ENCODE data around the gene PARP3.
"Not testable (repeated sequence)": the region's sequence is repeated elsewhere in the genome, so short reads cannot be mapped to it uniquely, and the experiment has no call there.

PARP3 gene

DNA sequence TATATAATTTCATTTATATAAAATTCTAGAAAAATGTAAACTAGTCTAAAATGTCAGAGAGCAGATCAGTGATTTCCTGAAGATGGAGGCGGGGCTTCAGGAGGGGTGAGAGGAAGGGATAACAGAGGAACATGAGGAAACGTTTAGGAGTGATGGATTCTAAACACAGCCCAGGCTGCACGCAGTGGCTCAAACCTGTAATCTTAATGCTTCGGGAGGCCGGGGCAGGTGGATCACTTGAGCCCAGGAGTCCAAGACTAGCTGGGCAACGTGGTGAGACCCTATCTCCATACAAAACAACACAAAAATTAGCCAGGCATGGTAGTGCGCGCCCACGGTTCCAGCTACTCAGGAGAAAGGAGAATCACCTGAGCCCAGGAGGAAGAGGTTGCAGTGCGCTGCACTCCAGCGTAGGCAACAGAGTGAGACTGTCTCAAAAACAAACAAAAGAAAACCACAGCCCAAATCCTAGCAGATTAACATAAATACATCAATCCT, 21.0 kb upstream of the PARP3 start:
- no peak overlapping the region for H3K4me3 ChIP-seq (ENCODE audit: low read depth in 1 of 2, low read length in 2 of 2)
- no peaks in the 10 kb centered on the region for H3K4me1 ChIP-seq (ENCODE audit: control insufficient read depth in 1 of 2, insufficient read depth in 2 of 2, low read length in 2 of 2)
- H3K9ac ChIP-seq (ENCODE audit: low read depth in 1 of 2, low read length in 2 of 2), result no peak overlapping the region
- H3K9me3 ChIP-seq (ENCODE audit: control insufficient read depth in 1 of 2, low read length in 2 of 2), result no peaks in the 10 kb centered on the region
- H3K27me3 ChIP-seq (ENCODE audit: control insufficient read depth in 1 of 2, insufficient read depth in 2 of 2, low read length in 2 of 2), result peaks cover 0 to under 1% of the 10 kb centered on the region in 2 donors
- no peak overlapping the region for H3K27ac ChIP-seq (ENCODE audit: low read depth, low read length)
- no peaks in the 10 kb centered on the region for H3K36me3 ChIP-seq (ENCODE audit: control insufficient read depth in 1 of 2, insufficient read depth in 2 of 2, low read length in 2 of 2)

DNA sequence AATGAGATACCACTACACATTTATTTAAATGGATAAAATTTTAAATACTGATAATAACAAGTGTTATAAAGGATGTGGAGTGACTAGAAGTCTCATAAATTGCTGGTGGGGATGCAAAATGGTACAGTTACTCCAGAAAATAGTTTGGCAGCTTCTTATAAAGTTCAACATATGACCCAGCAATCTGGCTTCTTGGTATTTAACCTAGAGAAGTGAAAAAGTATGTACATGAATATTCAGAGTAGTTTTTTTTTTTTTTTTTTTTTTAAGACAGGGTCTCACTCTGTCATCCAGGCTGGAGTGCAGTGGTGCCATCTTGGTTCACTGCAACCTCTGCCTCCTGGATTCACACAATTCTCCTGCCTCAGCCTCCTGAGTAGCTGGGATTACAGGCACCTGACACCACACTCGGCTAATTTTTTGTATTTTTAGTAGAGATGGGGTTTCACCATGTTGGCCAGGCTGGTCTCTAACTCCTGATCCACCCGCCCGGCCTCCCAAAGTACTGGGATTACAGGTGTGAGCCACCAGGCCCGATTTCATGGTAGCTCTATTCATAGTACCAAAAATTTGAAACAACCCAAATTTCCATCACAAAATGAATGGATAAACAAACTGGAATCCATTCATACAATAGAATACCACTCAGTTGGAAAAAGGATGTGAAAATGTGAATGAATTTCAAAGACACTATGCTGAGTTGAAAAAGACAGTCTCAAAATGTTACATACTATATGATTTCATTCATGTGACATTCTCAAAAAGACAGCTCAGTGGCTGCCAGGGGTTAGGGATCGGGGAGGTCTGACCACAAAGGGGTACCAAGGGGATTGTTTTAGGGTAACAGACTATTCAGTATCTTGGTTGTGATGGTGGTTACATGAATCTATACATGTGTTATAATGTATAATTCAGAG, 14.8 kb upstream of the PARP3 start:
- Histone ChIP-seq H3K36me3 (ENCODE audit: control insufficient read depth in 1 of 2, insufficient read depth in 2 of 2, low read length in 2 of 2) (no peaks in the 10 kb centered on the region), H3K27me3 (ENCODE audit: control insufficient read depth in 1 of 2, insufficient read depth in 2 of 2, low read length in 2 of 2) (no peaks in the 10 kb centered on the region), H3K4me3 (ENCODE audit: low read depth in 1 of 2, low read length in 2 of 2) (no peak overlapping the region), H3K9ac (ENCODE audit: low read depth in 1 of 2, low read length in 2 of 2) (no peak overlapping the region), H3K27ac (ENCODE audit: low read depth, low read length) (no peak overlapping the region), H3K4me1 (ENCODE audit: control insufficient read depth in 1 of 2, insufficient read depth in 2 of 2, low read length in 2 of 2) (no peaks in the 10 kb centered on the region), H3K9me3 (ENCODE audit: control insufficient read depth in 1 of 2, low read length in 2 of 2) (no peaks in the 10 kb centered on the region)

DNA sequence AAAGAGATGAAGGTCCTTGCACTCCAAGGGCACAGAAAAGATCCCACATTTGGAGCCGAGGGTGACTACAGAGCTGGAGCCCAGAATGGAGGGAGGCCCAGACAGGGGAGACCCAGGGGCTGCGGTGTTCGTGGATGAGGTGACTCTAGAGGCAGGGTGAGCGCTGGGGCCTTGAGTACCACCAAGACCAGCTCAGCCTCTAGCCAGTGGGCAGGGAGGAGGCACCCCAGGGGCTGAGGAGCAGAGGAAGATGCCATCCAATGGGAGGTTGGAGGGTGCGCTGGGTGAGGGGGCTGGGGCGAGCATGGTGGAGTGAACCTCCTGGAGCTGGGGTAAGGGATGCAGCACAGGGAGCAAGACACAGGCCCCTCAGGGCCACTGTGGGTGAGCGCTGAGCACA, 13.7 kb upstream of the PARP3 start:
- H3K9me3 ChIP-seq (ENCODE audit: control insufficient read depth in 1 of 2, low read length in 2 of 2), result no peaks in the 10 kb centered on the region
- no peak overlapping the region for H3K27ac ChIP-seq (ENCODE audit: low read depth, low read length)
- no peak overlapping the region for H3K9ac ChIP-seq (ENCODE audit: low read depth in 1 of 2, low read length in 2 of 2)
- H3K4me1 ChIP-seq (ENCODE audit: control insufficient read depth in 1 of 2, insufficient read depth in 2 of 2, low read length in 2 of 2), result no peaks in the 10 kb centered on the region
- peaks cover 8% of the 10 kb centered on the region in 2 donors for H3K36me3 ChIP-seq (ENCODE audit: control insufficient read depth in 1 of 2, insufficient read depth in 2 of 2, low read length in 2 of 2)
- no peaks in the 10 kb centered on the region for H3K27me3 ChIP-seq (ENCODE audit: control insufficient read depth in 1 of 2, insufficient read depth in 2 of 2, low read length in 2 of 2)
- H3K4me3 ChIP-seq (ENCODE audit: low read depth in 1 of 2, low read length in 2 of 2), result no peak overlapping the region

DNA sequence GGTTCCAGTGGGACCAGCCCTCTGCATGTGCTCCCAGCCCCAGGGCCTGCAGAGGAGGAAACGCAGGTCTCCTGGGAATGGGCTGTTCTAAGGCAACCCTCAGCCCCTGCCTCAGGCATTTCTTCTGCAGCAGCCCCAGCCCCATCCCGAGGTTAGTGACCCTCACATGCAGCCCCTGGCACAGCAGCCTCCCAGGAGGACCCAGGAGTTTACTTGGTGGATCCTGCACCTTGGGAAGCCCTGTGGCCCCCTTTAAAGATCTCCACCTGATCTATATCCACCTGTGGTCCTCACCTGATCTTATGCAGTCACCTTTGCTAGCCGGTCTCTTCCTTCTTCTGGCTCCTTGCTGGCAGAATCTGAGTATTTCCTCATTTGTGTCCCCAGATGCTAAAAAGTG, 13.2 kb upstream of the PARP3 start:
- H3K9ac ChIP-seq (ENCODE audit: low read depth in 1 of 2, low read length in 2 of 2); H3K27me3 ChIP-seq (ENCODE audit: control insufficient read depth in 1 of 2, insufficient read depth in 2 of 2, low read length in 2 of 2); H3K4me1 ChIP-seq (ENCODE audit: control insufficient read depth in 1 of 2, insufficient read depth in 2 of 2, low read length in 2 of 2); H3K9me3 ChIP-seq (ENCODE audit: control insufficient read depth in 1 of 2, low read length in 2 of 2); H3K4me3 ChIP-seq (ENCODE audit: low read depth in 1 of 2, low read length in 2 of 2); H3K27ac ChIP-seq (ENCODE audit: low read depth, low read length): not testable (repeated sequence)
- peaks cover 13% of the 10 kb centered on the region in 2 donors for H3K36me3 ChIP-seq (ENCODE audit: control insufficient read depth in 1 of 2, insufficient read depth in 2 of 2, low read length in 2 of 2)

DNA sequence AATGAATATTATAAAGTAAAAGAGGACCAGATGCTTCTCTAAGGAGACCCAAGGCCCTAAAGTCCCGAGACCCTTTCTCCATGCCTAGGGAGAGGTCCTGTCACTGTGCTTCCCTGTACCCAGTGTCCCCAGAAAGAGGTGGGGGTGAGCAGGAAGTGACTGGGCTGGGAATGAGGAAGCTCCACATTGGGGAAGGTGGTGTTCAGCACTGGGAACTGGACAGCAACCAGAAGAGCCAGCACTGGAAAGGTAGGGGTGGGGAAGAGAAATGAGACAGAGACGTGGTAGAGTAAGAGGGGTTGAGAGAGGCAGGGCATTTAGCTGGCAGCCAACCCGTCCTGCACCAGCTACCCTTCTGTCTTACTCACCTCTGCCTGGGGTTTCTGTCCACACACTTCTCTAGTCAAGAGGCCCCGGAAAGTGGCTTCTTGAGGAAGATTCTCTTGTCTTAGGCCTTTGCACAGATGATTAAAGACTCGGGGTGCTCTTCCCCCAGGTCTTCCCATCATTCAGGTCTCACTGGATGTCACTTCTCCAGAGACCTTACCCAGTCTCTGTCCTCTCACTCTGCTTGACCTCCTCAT, 12.7 kb upstream of the PARP3 start:
- H3K27me3 ChIP-seq (ENCODE audit: control insufficient read depth in 1 of 2, insufficient read depth in 2 of 2, low read length in 2 of 2), result no peaks in the 10 kb centered on the region
- peaks cover 16 to 18% of the 10 kb centered on the region in 2 donors for H3K36me3 ChIP-seq (ENCODE audit: control insufficient read depth in 1 of 2, insufficient read depth in 2 of 2, low read length in 2 of 2)
- no peaks in the 10 kb centered on the region for H3K9me3 ChIP-seq (ENCODE audit: control insufficient read depth in 1 of 2, low read length in 2 of 2)
- no peak overlapping the region for H3K9ac ChIP-seq (ENCODE audit: low read depth in 1 of 2, low read length in 2 of 2)
- H3K4me1 ChIP-seq (ENCODE audit: control insufficient read depth in 1 of 2, insufficient read depth in 2 of 2, low read length in 2 of 2), result no peaks in the 10 kb centered on the region
- no peak overlapping the region for H3K4me3 ChIP-seq (ENCODE audit: low read depth in 1 of 2, low read length in 2 of 2)
- H3K27ac ChIP-seq (ENCODE audit: low read depth, low read length), result no peak overlapping the region

DNA sequence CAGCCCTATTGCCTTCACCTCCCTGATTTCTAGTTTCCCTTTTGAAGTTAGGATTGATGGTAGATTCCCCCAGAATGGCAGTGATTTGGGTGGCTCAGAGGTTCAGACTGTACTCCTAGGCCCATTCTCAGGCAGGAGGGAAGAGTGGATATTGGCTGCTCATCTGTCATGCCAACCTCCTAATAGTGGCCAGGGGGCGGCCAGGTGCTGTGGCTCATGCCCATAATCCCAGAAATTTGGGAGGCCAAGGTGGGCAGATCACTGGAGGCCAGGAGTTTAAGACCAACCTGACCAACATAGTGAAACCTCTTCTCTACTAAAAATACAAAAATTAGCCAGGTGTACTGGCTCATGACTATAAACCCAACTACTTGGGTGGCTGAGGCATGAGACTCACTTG, 11.7 kb upstream of the PARP3 start:
- no peak overlapping the region for H3K27ac ChIP-seq (ENCODE audit: low read depth, low read length)
- peaks cover 22 to 28% of the 10 kb centered on the region in 2 donors for H3K36me3 ChIP-seq (ENCODE audit: control insufficient read depth in 1 of 2, insufficient read depth in 2 of 2, low read length in 2 of 2)
- no peaks in the 10 kb centered on the region for H3K4me1 ChIP-seq (ENCODE audit: control insufficient read depth in 1 of 2, insufficient read depth in 2 of 2, low read length in 2 of 2)
- H3K9me3 ChIP-seq (ENCODE audit: control insufficient read depth in 1 of 2, low read length in 2 of 2), result no peaks in the 10 kb centered on the region
- H3K9ac ChIP-seq (ENCODE audit: low read depth in 1 of 2, low read length in 2 of 2), result no peak overlapping the region
- H3K27me3 ChIP-seq (ENCODE audit: control insufficient read depth in 1 of 2, insufficient read depth in 2 of 2, low read length in 2 of 2), result no peaks in the 10 kb centered on the region
- H3K4me3 ChIP-seq (ENCODE audit: low read depth in 1 of 2, low read length in 2 of 2), result no peak overlapping the region

DNA sequence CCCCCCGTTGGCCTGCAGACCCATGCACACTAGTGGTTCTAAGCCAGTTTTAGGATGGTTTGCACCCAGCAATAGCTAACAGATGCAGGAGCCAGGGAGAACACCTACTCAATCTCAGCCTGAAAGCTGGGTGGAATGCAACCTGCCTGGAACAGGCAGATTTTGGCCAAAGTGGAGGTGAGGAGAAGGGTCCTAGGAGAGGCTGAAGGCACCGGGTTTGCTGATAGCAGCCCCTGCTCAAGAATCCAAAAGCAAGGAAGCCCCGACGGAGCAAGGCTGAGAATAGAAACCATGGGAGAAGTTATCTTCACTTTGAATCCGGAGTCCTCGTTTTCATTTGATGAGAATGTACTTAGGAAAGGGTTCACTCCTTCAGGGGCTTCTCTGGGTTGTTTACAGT, 10.4 kb upstream of the PARP3 start:
- Histone ChIP-seq H3K9ac (ENCODE audit: low read depth in 1 of 2, low read length in 2 of 2) (no peak overlapping the region), H3K27me3 (ENCODE audit: control insufficient read depth in 1 of 2, insufficient read depth in 2 of 2, low read length in 2 of 2) (no peaks in the 10 kb centered on the region), H3K4me3 (ENCODE audit: low read depth in 1 of 2, low read length in 2 of 2) (no peak overlapping the region), H3K36me3 (ENCODE audit: control insufficient read depth in 1 of 2, insufficient read depth in 2 of 2, low read length in 2 of 2) (peaks cover 27 to 40% of the 10 kb centered on the region in 2 donors), H3K4me1 (ENCODE audit: control insufficient read depth in 1 of 2, insufficient read depth in 2 of 2, low read length in 2 of 2) (no peaks in the 10 kb centered on the region), H3K9me3 (ENCODE audit: control insufficient read depth in 1 of 2, low read length in 2 of 2) (no peaks in the 10 kb centered on the region), H3K27ac (ENCODE audit: low read depth, low read length) (no peak overlapping the region)

DNA sequence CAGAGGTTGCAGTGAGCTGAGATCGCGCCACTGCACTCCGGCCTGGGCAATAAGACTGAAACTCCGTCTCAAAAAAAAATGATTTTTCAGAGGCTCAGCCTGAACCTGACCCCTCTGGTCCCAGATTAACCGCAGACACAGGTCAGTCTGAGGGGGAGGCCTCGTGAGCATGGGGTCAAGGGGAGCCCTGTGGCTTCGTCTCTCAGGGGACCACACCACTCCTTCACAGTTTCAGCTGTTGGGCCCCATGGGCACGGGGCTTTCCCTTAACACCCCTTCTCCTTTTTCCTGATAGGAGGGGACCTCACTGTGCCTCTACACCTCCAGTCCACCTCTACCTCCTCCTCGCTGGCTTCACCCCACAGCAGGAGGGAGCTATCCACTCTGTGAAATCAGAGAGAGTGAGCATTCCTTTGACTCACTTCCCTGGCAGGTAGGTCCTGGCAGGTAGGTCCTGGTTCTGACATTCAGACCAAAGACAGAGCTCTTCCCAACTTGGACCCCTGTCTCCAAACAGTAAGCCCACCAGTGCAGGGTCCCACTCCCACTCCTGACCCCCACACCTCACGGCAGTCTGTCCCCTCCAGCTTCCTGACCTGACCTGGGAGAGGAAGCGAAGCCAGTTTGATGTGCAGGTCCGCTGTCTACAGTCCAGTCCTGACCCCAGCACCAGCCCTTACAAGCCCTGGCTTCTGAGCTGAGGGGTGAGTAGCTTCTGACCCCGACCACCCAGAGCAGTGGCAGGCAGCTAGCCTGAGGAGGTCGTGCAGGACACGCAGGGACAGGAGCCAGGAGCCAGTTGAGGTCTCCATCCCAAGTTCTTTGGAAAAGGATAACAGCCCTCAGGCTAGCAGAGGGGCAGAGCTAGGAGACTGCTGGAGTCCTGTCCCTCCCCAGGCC, 9.4 kb upstream of the PARP3 start:
- Histone ChIP-seq H3K9me3 (ENCODE audit: control insufficient read depth in 1 of 2, low read length in 2 of 2) (no peaks in the 10 kb centered on the region), H3K36me3 (ENCODE audit: control insufficient read depth in 1 of 2, insufficient read depth in 2 of 2, low read length in 2 of 2) (peaks cover 36 to 50% of the 10 kb centered on the region in 2 donors), H3K4me1 (ENCODE audit: control insufficient read depth in 1 of 2, insufficient read depth in 2 of 2, low read length in 2 of 2) (no peaks in the 10 kb centered on the region), H3K9ac (ENCODE audit: low read depth in 1 of 2, low read length in 2 of 2) (no peak overlapping the region), H3K27ac (ENCODE audit: low read depth, low read length) (no peak overlapping the region), H3K27me3 (ENCODE audit: control insufficient read depth in 1 of 2, insufficient read depth in 2 of 2, low read length in 2 of 2) (no peaks in the 10 kb centered on the region), H3K4me3 (ENCODE audit: low read depth in 1 of 2, low read length in 2 of 2) (no peak overlapping the region)

DNA sequence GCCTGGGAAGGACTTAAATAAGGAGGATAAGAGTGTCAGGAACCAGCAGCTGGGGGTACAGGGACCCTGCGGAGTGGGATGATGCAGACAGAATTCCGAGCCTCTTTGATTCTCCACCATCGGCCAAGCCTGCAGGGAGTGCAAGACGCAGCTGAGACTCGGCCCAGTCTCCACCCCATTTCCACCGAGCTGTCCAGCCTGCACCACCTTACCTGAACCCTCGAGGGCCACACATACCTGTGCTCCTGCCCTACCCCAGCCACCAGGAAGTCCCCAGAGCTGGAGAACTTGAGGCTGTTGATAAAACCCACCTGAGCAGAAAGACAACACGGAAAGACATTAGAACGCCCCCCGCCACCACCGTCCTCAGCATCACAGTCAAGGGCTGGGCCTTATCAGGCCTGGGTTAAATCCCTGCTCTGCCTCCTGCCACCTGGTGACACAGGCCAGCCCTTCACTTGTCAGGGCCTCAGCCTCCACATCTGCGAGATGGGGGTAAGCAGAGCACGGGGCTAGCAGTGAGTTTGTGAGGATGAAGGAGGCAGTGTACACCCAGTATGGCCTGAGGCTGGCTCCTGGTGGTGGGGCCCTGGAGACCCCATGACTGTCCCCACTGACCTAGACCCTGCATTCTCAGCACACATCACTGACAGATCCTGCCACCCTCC, 8.6 kb upstream of the PARP3 start:
- Histone ChIP-seq H3K4me1 (ENCODE audit: control insufficient read depth in 1 of 2, insufficient read depth in 2 of 2, low read length in 2 of 2) (no peaks in the 10 kb centered on the region), H3K27ac (ENCODE audit: low read depth, low read length) (no peak overlapping the region), H3K9me3 (ENCODE audit: control insufficient read depth in 1 of 2, low read length in 2 of 2) (no peaks in the 10 kb centered on the region), H3K36me3 (ENCODE audit: control insufficient read depth in 1 of 2, insufficient read depth in 2 of 2, low read length in 2 of 2) (peaks cover 40 to 59% of the 10 kb centered on the region in 2 donors), H3K9ac (ENCODE audit: low read depth in 1 of 2, low read length in 2 of 2) (no peak overlapping the region), H3K27me3 (ENCODE audit: control insufficient read depth in 1 of 2, insufficient read depth in 2 of 2, low read length in 2 of 2) (no peaks in the 10 kb centered on the region), H3K4me3 (ENCODE audit: low read depth in 1 of 2, low read length in 2 of 2) (no peak overlapping the region)

All from duodenal mucosa (tissue), 2 donors.